D721Med (cell line): Measurements from ENCODE around the gene THSD4.
"Not testable (repeated sequence)": the region's sequence is repeated elsewhere in the genome, so short reads cannot be mapped to it uniquely, and the experiment has no call there.

ENCODE experiments used
- DNase-seq: peaks from one replicate; pipeline ENCODE4 v3.0.0; 2011; ENCODE audit warnings: low spot score; ENCODE audit not compliant: insufficient read length
- FAIRE-seq: peaks from 2 replicates; lab custom pipeline; 2011; peaks lifted over from hg19 to GRCh38; lab: Jason Lieb, UNC
- TF ChIP-seq, protein P1 (sequence below): IDR thresholded peaks from 2 replicates; pipeline ENCODE4 v1.5.1; 2012; ENCODE audit warnings: mild to moderate bottlenecking, control low read depth; ENCODE audit not compliant: insufficient read depth; ENCODE audit errors: missing control alignments

Gene THSD4

GRCh38 chr15:71155534-71155933 is 40.3 kb downstream of the THSD4 start:
- DNase-seq = no peak
- FAIRE-seq = no peak
- TF ChIP-seq, protein P1, sequence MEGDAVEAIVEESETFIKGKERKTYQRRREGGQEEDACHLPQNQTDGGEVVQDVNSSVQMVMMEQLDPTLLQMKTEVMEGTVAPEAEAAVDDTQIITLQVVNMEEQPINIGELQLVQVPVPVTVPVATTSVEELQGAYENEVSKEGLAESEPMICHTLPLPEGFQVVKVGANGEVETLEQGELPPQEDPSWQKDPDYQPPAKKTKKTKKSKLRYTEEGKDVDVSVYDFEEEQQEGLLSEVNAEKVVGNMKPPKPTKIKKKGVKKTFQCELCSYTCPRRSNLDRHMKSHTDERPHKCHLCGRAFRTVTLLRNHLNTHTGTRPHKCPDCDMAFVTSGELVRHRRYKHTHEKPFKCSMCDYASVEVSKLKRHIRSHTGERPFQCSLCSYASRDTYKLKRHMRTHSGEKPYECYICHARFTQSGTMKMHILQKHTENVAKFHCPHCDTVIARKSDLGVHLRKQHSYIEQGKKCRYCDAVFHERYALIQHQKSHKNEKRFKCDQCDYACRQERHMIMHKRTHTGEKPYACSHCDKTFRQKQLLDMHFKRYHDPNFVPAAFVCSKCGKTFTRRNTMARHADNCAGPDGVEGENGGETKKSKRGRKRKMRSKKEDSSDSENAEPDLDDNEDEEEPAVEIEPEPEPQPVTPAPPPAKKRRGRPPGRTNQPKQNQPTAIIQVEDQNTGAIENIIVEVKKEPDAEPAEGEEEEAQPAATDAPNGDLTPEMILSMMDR = no peak

DNA sequence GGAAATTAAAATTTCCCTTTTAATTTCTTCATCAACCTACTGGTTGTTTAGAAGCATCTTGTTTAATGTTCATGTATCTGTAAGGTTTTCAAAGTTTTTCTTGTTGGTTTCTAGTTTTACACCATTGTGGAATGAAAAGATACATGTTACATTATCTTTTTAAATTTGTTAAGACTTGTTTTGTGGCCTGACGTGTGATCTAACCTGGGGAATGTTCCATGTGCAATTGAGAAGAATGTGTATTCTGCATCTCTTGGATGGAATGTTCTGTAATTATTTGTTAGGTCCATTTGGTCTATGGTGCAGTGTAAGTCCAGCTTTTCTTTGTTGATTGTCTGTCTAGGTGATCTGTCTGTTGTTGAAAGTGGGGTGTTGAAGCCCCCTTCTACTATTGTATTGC is 45.7 kb downstream of the THSD4 start:
- no peak for FAIRE-seq
- DNase-seq = no peak
- TF ChIP-seq, protein P1 = no peak

- DNase-seq (no peak), FAIRE-seq (no peak)
- TF ChIP-seq, protein P1 = no peak
Measured at GRCh38 chr15:71162309-71162708, 47.0 kb downstream of the THSD4 start.

GRCh38 chr15:71164606-71165005 is 49.3 kb downstream of the THSD4 start:
- DNase-seq, FAIRE-seq: not testable (repeated sequence)

- TF ChIP-seq, protein P1 = no peak
- FAIRE-seq = no peak
Measured at GRCh38 chr15:71167445-71168165, 52.3 kb downstream of the THSD4 start.

GRCh38 chr15:71168166-71168834 is 53.0 kb downstream of the THSD4 start:
- no peak for FAIRE-seq
- DNase-seq = no peak
- TF ChIP-seq, protein P1 = no peak

More at GRCh38 chr15:71167445-71168165, 52.3 kb downstream of the THSD4 start:
- no peak for DNase-seq

- TF ChIP-seq, protein P1 = no peak
- FAIRE-seq (no peak), DNase-seq (no peak)
Measured at GRCh38 chr15:71170163-71170562, 54.9 kb downstream of the THSD4 start.
